ENCODE data around the gene STK10.
"Not testable (repeated sequence)": the region's sequence is repeated elsewhere in the genome, so short reads cannot be mapped to it uniquely, and the experiment has no call there.

The STK10 gene

GRCh38 chr5:172188033-172188892, at the start of gene STK10:
TSS of gene STK10 (minus strand) at chr5:172188224. CDS start at chr5:172188042, 182 bp downstream.
- FAIRE-seq = no peak

GRCh38 chr5:172235827-172236736, 48.1 kb upstream of the STK10 start:
- no peak for FAIRE-seq

GRCh38 chr5:172235132-172235780, 47.2 kb upstream of the STK10 start:
- no peak for FAIRE-seq

- FAIRE-seq = no peak
Observed at GRCh38 chr5:172234031-172234430, 46.0 kb upstream of the STK10 start.

GRCh38 chr5:172229904-172230303, 41.9 kb upstream of the STK10 start:
- FAIRE-seq = no peak

GRCh38 chr5:172224996-172225395, 37.0 kb upstream of the STK10 start:
- FAIRE-seq = no peak

GRCh38 chr5:172223901-172224873, 36.2 kb upstream of the STK10 start:
- FAIRE-seq = no peak

- no peak for FAIRE-seq
Observed at GRCh38 chr5:172219296-172219695, 31.3 kb upstream of the STK10 start.

- FAIRE-seq = no peak
Observed at GRCh38 chr5:172216345-172216744, 28.3 kb upstream of the STK10 start.

- no peak for FAIRE-seq
Observed at GRCh38 chr5:172213126-172213525, 25.1 kb upstream of the STK10 start.

GRCh38 chr5:172211676-172212075, 23.7 kb upstream of the STK10 start:
- no peak for FAIRE-seq

- no peak for FAIRE-seq
Observed at GRCh38 chr5:172209714-172210113, 21.7 kb upstream of the STK10 start.

GRCh38 chr5:172207511-172207910, 19.5 kb upstream of the STK10 start:
- FAIRE-seq = no peak

GRCh38 chr5:172205984-172206383, 18.0 kb upstream of the STK10 start:
- not testable (repeated sequence) for FAIRE-seq

- no peak for FAIRE-seq
Observed at GRCh38 chr5:172200476-172200875, 12.5 kb upstream of the STK10 start.

GRCh38 chr5:172199446-172199845, 11.4 kb upstream of the STK10 start:
- FAIRE-seq = no peak

- not testable (repeated sequence) for FAIRE-seq
Observed at GRCh38 chr5:172197775-172198174, 9.8 kb upstream of the STK10 start.

GRCh38 chr5:172194985-172195774, 7.2 kb upstream of the STK10 start:
- FAIRE-seq = no peak

GRCh38 chr5:172193872-172194271, 5.8 kb upstream of the STK10 start, which contains the start of gene EFCAB9:
TSS of gene EFCAB9 (plus strand) at chr5:172194172. CDS start at chr5:172194173, 1 bp downstream.
- FAIRE-seq = no peak

GRCh38 chr5:172189693-172190296, 1.8 kb upstream of the STK10 start:
- no peak for FAIRE-seq
